ENCODE measurements around the gene RSAD1. TPM values are rescaled to one million over a fixed set of nuclear protein-coding genes. Genes with fewer than 3 reads are reported as not detected.

The RSAD1 gene
- total and polyA plus RNA-seq, 11 donors: 30.9 to 50.0 (median 42.8) TPM

DNA sequence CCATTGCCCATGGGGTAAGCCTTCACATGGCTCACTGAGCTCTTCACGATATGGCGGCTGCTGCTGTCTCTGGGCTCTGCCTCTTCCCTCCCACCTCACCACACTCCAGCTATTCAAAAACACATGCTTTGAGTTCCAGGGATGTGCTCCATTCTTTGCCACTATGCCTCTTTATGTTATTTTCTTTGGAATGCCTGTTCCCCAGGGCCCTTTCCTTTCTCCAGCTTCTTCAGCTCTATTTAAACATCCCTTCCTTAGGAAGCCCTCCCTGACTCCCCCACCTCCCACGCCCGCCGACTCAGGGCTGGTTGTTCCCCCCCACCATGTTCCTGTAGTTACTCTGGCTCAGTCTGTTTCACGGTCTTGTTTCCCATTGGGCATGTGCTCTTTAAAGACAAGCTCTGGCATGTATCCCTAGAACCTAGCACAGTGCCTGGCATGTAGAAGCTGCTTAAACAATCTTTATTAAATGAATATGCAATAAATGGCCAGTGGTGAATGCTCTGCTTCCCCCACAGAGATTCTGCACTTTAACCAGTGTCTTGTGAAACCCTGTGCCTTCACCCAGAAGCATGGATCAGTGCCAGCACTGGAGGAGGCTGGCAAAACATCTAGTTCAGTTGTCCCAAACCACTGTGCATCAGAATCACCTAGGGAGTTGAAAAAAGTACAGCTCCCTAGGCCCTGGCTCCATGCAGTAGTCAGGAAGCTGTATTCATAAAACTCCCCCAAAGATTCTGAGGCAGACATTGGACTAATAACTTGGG lies 36.5 kb downstream of the RSAD1 start:
- peaks cover 0 to 30% (median 8%) of the 10 kb centered on the region in 12 donors for H3K4me1 ChIP-seq
- no peaks in the 10 kb centered on the region for H3K27me3 ChIP-seq
- peak overlapping the region in 2 of 12 donors; percentile 17 to 33 for H3K27ac ChIP-seq
- H3K4me3 ChIP-seq: no peak overlapping the region
- TF ChIP-seq POLR2A (IDR thresholded peaks at IDR 0.05): no peak
- TF ChIP-seq, protein P1, sequence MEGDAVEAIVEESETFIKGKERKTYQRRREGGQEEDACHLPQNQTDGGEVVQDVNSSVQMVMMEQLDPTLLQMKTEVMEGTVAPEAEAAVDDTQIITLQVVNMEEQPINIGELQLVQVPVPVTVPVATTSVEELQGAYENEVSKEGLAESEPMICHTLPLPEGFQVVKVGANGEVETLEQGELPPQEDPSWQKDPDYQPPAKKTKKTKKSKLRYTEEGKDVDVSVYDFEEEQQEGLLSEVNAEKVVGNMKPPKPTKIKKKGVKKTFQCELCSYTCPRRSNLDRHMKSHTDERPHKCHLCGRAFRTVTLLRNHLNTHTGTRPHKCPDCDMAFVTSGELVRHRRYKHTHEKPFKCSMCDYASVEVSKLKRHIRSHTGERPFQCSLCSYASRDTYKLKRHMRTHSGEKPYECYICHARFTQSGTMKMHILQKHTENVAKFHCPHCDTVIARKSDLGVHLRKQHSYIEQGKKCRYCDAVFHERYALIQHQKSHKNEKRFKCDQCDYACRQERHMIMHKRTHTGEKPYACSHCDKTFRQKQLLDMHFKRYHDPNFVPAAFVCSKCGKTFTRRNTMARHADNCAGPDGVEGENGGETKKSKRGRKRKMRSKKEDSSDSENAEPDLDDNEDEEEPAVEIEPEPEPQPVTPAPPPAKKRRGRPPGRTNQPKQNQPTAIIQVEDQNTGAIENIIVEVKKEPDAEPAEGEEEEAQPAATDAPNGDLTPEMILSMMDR (IDR thresholded peaks at IDR 0.05): no peak
- no peaks in the 10 kb centered on the region for H3K9me3 ChIP-seq
- 49 to 68% (median 62%) methylated on average over 6 of the region's 6 CpGs for WGBS, 4 donors
- intact Hi-C loops (cut with DNase I): no loop called here
- DNase-seq (peak in 2 of 5 donors; percentile 54 to 62), ATAC-seq (peak in 3 of 4 donors; percentile 46 to 55 (median 49))
- H3K36me3 ChIP-seq: no peaks in the 10 kb centered on the region

DNA sequence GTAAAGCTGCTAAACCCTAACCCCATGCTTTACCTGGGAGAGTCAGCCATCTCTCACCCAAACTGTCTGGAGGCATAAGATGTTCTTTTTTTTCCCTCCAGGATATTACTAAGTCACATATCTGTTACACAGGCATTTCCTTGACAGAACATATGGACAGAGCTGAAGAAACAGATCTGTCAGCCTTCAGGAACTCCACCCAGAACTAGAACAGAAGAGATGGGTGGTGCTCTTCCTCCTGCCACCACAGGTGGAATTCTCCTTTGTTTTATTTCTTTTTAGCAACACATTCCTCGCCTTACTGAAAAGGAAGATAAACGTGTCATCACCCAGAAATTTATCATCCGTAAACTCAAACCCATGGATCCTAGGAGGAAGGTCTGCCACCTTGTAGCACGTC lies 38.4 kb downstream of the RSAD1 start:
- H3K9me3 ChIP-seq: no peaks in the 10 kb centered on the region
- H3K27ac ChIP-seq: peak overlapping the region in 7 of 12 donors; percentile 17 to 65 (median 39)
- intact Hi-C loops (cut with DNase I): no loop called here
- no peak overlapping the region for H3K4me3 ChIP-seq
- WGBS, 4 donors: 62 to 88% (median 73%) methylated on average over 4 of the region's 4 CpGs
- peaks cover 0 to 22% (median 0%) of the 10 kb centered on the region in 12 donors for H3K4me1 ChIP-seq
- DNase-seq (no peak), ATAC-seq (peak in 2 of 4 donors; percentile 45 to 71)
- H3K36me3 ChIP-seq: no peaks in the 10 kb centered on the region
- no peaks in the 10 kb centered on the region for H3K27me3 ChIP-seq
- TF ChIP-seq POLR2A (IDR thresholded peaks at IDR 0.05): no peak
- TF ChIP-seq, protein P1 (IDR thresholded peaks at IDR 0.05): no peak

DNA sequence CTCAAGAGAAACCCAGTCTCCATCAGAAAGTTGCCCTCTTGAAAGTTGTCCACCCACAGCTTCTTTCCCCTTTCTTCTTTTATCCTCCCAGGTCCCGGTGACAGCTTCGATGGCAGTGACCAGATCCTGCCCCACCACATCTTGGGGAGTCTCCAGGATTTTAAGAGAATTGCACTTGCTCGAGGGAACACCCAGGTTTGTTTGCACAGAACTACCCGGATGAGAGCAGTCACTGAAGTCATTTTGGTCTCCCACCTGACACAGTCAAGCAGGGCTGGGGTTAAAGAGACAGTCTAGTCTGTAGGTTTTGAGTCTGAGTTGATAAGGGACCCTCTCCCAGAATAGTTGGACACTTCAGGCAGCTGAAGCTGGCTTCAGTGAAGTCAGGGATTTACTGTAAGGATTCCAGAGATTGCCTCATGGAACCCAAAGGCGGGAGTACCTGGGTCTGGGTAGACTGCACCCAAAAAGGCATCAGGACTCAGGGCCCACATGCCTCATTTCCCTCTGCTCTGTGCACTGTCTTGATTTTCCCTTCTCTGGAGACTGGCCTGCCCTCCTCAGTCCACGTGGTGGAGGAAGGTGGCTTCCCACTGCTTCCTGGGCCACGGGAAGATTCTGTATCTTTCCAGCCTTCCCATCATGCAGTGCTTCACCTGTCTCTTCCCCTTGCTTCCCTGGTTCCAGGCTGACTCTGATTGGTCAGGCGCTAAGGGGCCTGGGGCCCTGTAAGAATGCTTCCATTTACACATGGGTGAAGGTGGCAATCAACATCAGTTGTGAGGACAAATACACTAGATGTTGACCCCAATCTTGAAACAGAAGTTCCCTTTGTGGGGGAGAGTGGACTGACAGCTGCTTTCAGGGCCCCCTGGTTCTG lies 39.1 kb downstream of the RSAD1 start:
- DNase-seq (no peak), ATAC-seq (no peak)
- Histone ChIP-seq H3K4me1 (peaks cover 0 to 22% (median 0%) of the 10 kb centered on the region in 12 donors), H3K9me3 (no peaks in the 10 kb centered on the region), H3K36me3 (no peaks in the 10 kb centered on the region), H3K4me3 (no peak overlapping the region), H3K27me3 (no peaks in the 10 kb centered on the region), H3K27ac (peak overlapping the region in 8 of 12 donors; percentile 5 to 65 (median 36))
- 68 to 76% (median 73%) methylated on average over 8 of the region's 8 CpGs for WGBS, 4 donors
- TF ChIP-seq, protein P1 (IDR thresholded peaks at IDR 0.05): no peak
- no peak for TF ChIP-seq POLR2A (IDR thresholded peaks at IDR 0.05)
- intact Hi-C loops (cut with DNase I): no loop called here

Measured in heart left ventricle (tissue), 16 donors.